ENCODE measurements around the gene OR52A5.
"Not testable (repeated sequence)": the region's sequence is repeated elsewhere in the genome, so short reads cannot be mapped to it uniquely, and the experiment has no call there.

OR52A5 gene

GRCh38 chr11:5137996-5138395 is at the start of gene OR52A5:
TSS of gene OR52A5 (minus strand) at chr11:5138356. CDS start at chr11:5132642, 5,714 bp downstream.
- FAIRE-seq: no peak
- DNase-seq (ENCODE audit: insufficient read length, low spot score): no peak
- TF ChIP-seq POLR2A (IDR thresholded peaks at IDR 0.05; ENCODE audit: low read depth, low read length): no peak

GRCh38 chr11:5178046-5178837 is 40.1 kb upstream of the OR52A5 start:
- FAIRE-seq: no peak
- DNase-seq (ENCODE audit: insufficient read length, low spot score): no peak
- no peak for TF ChIP-seq POLR2A (IDR thresholded peaks at IDR 0.05; ENCODE audit: low read depth, low read length)

- DNase-seq (ENCODE audit: insufficient read length, low spot score): no peak
- TF ChIP-seq POLR2A (IDR thresholded peaks at IDR 0.05; ENCODE audit: low read depth, low read length): no peak
- FAIRE-seq: no peak
Observed at GRCh38 chr11:5174934-5175333, 36.8 kb upstream of the OR52A5 start.

GRCh38 chr11:5171856-5172255 is 33.7 kb upstream of the OR52A5 start:
- TF ChIP-seq POLR2A (IDR thresholded peaks at IDR 0.05; ENCODE audit: low read depth, low read length): no peak
- DNase-seq (ENCODE audit: insufficient read length, low spot score): no peak
- no peak for FAIRE-seq

- not testable (repeated sequence) for FAIRE-seq
Observed at GRCh38 chr11:5165898-5166297, 27.7 kb upstream of the OR52A5 start.

GRCh38 chr11:5164807-5165206 is 26.7 kb upstream of the OR52A5 start:
- not testable (repeated sequence) for DNase-seq (ENCODE audit: insufficient read length, low spot score); FAIRE-seq

More at GRCh38 chr11:5165898-5166297, 27.7 kb upstream of the OR52A5 start:
- not testable (repeated sequence) for DNase-seq (ENCODE audit: insufficient read length, low spot score)

- FAIRE-seq; DNase-seq (ENCODE audit: insufficient read length, low spot score): not testable (repeated sequence)
Observed at GRCh38 chr11:5161045-5161444, 22.9 kb upstream of the OR52A5 start.

GRCh38 chr11:5160217-5160616 is 22.1 kb upstream of the OR52A5 start:
- FAIRE-seq; DNase-seq (ENCODE audit: insufficient read length, low spot score): not testable (repeated sequence)

- TF ChIP-seq POLR2A (IDR thresholded peaks at IDR 0.05; ENCODE audit: low read depth, low read length): no peak
- no peak for FAIRE-seq
Observed at GRCh38 chr11:5159806-5160205, 21.6 kb upstream of the OR52A5 start.

GRCh38 chr11:5154657-5155056 is 16.5 kb upstream of the OR52A5 start, which contains the start of gene OR52A1:
TSS of gene OR52A1 (minus strand) at chr11:5154757. CDS start at chr11:5152369, 2,388 bp downstream.
- FAIRE-seq: no peak
- no peak for TF ChIP-seq POLR2A (IDR thresholded peaks at IDR 0.05; ENCODE audit: low read depth, low read length)
- no peak for DNase-seq (ENCODE audit: insufficient read length, low spot score)

More at GRCh38 chr11:5159806-5160205, 21.6 kb upstream of the OR52A5 start:
- DNase-seq (ENCODE audit: insufficient read length, low spot score): no peak

- TF ChIP-seq POLR2A (IDR thresholded peaks at IDR 0.05; ENCODE audit: low read depth, low read length): no peak
- FAIRE-seq: no peak
Observed at GRCh38 chr11:5153574-5154431, 15.6 kb upstream of the OR52A5 start.

GRCh38 chr11:5151713-5152153 is 13.6 kb upstream of the OR52A5 start:
- peak; percentile 38 for FAIRE-seq
- no peak for DNase-seq (ENCODE audit: insufficient read length, low spot score)
- no peak for TF ChIP-seq POLR2A (IDR thresholded peaks at IDR 0.05; ENCODE audit: low read depth, low read length)

More at GRCh38 chr11:5153574-5154431, 15.6 kb upstream of the OR52A5 start:
- DNase-seq (ENCODE audit: insufficient read length, low spot score): no peak

- not testable (repeated sequence) for FAIRE-seq; DNase-seq (ENCODE audit: insufficient read length, low spot score)
Observed at GRCh38 chr11:5144206-5144605, 6.0 kb upstream of the OR52A5 start.

GRCh38 chr11:5137014-5137413 is 1.1 kb downstream of the OR52A5 start:
- FAIRE-seq (no peak), DNase-seq (ENCODE audit: insufficient read length, low spot score) (no peak)
- no peak for TF ChIP-seq POLR2A (IDR thresholded peaks at IDR 0.05; ENCODE audit: low read depth, low read length)
